HL-60 (cell line): Measurements from ENCODE around the gene COL4A6.

Experiments used
- GABPA ChIP-seq: IDR thresholded peaks from 2 replicates; pipeline ENCODE4 v1.6.1; 2012; ENCODE audit warnings: low read depth
- POLR2AphosphoS5 ChIP-seq: IDR thresholded peaks from 2 replicates; pipeline ENCODE4 v1.6.1; 2012; ENCODE audit warnings: low read depth
- TF ChIP-seq, protein P1 (sequence below): IDR thresholded peaks from one replicate; pipeline ENCODE4 v1.5.1; 2011; ENCODE audit warnings: low read length, control low read depth, inconsistent platforms; ENCODE audit not compliant: insufficient read depth

DNA sequence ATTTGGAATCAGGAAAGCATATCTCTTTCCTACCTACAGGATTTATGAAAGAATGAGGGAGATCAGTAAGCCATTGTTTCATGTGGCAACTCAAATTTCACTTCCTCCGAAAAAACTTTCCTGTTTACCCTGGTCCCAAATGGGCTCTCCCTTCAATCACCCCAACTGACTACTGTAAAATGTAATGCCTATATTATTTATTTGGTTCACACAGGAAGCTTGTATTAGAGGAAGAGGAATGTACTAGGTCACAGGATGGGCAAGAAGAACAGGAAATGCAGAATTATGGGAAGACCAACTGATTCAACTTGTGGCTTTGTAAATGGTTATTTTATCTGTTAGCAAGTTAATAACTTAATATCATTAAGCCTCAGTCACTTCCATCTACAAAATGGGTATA, 23.1 kb downstream of the COL4A6 start:
- TF ChIP-seq POLR2AphosphoS5 (no peak), GABPA (no peak)
- TF ChIP-seq, protein P1, sequence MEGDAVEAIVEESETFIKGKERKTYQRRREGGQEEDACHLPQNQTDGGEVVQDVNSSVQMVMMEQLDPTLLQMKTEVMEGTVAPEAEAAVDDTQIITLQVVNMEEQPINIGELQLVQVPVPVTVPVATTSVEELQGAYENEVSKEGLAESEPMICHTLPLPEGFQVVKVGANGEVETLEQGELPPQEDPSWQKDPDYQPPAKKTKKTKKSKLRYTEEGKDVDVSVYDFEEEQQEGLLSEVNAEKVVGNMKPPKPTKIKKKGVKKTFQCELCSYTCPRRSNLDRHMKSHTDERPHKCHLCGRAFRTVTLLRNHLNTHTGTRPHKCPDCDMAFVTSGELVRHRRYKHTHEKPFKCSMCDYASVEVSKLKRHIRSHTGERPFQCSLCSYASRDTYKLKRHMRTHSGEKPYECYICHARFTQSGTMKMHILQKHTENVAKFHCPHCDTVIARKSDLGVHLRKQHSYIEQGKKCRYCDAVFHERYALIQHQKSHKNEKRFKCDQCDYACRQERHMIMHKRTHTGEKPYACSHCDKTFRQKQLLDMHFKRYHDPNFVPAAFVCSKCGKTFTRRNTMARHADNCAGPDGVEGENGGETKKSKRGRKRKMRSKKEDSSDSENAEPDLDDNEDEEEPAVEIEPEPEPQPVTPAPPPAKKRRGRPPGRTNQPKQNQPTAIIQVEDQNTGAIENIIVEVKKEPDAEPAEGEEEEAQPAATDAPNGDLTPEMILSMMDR: no peak
